ENCODE data around the gene DAPK2. TPM values are rescaled to one million over a fixed set of nuclear protein-coding genes. Genes with fewer than 3 reads are reported as not detected.
A peak's percentile ranks its signal among the peaks of the same experiment; 100 is the strongest.

DAPK2 gene
- total and polyA plus RNA-seq, 2 of the 13 experiments (the other 11 are each of a cell fraction or from before 2014, with no cell fraction given) = 0.33 to 0.63 TPM

GRCh38 chr15:64093627-64094417 is 47.5 kb upstream of the DAPK2 start, which contains the start of gene CIAO2A (continued):
- TF ChIP-seq TFDP1 (CRISPR knock-in tag; IDR thresholded peaks at IDR 0.05; ENCODE audit: borderline replicate concordance) = peak; percentile 95
- TF ChIP-seq ZNF143 (CRISPR knock-in tag; IDR thresholded peaks at IDR 0.05) = peak; percentile 98
- no peak for TF ChIP-seq NCOA5 (CRISPR knock-in tag; IDR thresholded peaks at IDR 0.05)
- TF ChIP-seq RFX3 (CRISPR knock-in tag; IDR thresholded peaks at IDR 0.05) = no peak
- TF ChIP-seq SPEN (CRISPR knock-in tag; IDR thresholded peaks at IDR 0.05; ENCODE audit: low read depth) = peak; percentile 13; the same call in 1 of the 2 replicates
- no peak for TF ChIP-seq MAZ (IDR thresholded peaks at IDR 0.05; ENCODE audit: borderline replicate concordance, low read depth, low read length)
- TF ChIP-seq MAZ (CRISPR knock-in tag; IDR thresholded peaks at IDR 0.05; ENCODE audit: low read depth) = peak; percentile 13; the same call in 1 of the 2 replicates
- no peak for TF ChIP-seq HOXA9 (CRISPR knock-in tag; IDR thresholded peaks at IDR 0.05; ENCODE audit: borderline replicate concordance)
- peak; percentile 54; the same call in 1 of the 2 replicates for TF ChIP-seq ZBED4 (CRISPR knock-in tag; IDR thresholded peaks at IDR 0.05; ENCODE audit: borderline replicate concordance)
- no peak for TF ChIP-seq PCBP2 (optimal IDR thresholded peaks at IDR 0.05; ENCODE audit: low read depth, low read length, poor library complexity, severe bottlenecking)
- TF ChIP-seq KDM2A (CRISPR knock-in tag; IDR thresholded peaks at IDR 0.05; ENCODE audit: borderline replicate concordance, low read depth) = no peak; the same call in 1 of the 2 replicates
- no peak for TF ChIP-seq HNRNPH1 (optimal IDR thresholded peaks at IDR 0.05; ENCODE audit: low read depth, low read length)
- 0 out of 2 replicates have a peak, but pooled peaks have one; percentile 9 for TF ChIP-seq FOXK2 (IDR thresholded peaks at IDR 0.05)
- peak; percentile 72 for TF ChIP-seq ASH2L (IDR thresholded peaks at IDR 0.05; ENCODE audit: insufficient read length, low read depth, low read length)
- TF ChIP-seq HDAC2 (CRISPR knock-in tag; IDR thresholded peaks at IDR 0.05) = no peak; the same call in none of the 2 replicates
- no peak for TF ChIP-seq NFAT5 (CRISPR knock-in tag; IDR thresholded peaks at IDR 0.05)
- no peak for TF ChIP-seq LCORL (IDR thresholded peaks at IDR 0.05)
- no peak; the same call in 1 of the 2 replicates for TF ChIP-seq LCORL (CRISPR knock-in tag; IDR thresholded peaks at IDR 0.05)
- no peak; the same call in 1 of the 2 replicates for TF ChIP-seq ZNF782 (CRISPR knock-in tag; IDR thresholded peaks at IDR 0.05; ENCODE audit: borderline replicate concordance)
- no peak for TF ChIP-seq MED13 (CRISPR knock-in tag; IDR thresholded peaks at IDR 0.05)

Data from HepG2 (cell line).